ENCODE results near the gene GRIN3B.

GRCh38 chr19:991174-991931 lies 8.9 kb upstream of the GRIN3B start:
- TF ChIP-seq, protein P1, sequence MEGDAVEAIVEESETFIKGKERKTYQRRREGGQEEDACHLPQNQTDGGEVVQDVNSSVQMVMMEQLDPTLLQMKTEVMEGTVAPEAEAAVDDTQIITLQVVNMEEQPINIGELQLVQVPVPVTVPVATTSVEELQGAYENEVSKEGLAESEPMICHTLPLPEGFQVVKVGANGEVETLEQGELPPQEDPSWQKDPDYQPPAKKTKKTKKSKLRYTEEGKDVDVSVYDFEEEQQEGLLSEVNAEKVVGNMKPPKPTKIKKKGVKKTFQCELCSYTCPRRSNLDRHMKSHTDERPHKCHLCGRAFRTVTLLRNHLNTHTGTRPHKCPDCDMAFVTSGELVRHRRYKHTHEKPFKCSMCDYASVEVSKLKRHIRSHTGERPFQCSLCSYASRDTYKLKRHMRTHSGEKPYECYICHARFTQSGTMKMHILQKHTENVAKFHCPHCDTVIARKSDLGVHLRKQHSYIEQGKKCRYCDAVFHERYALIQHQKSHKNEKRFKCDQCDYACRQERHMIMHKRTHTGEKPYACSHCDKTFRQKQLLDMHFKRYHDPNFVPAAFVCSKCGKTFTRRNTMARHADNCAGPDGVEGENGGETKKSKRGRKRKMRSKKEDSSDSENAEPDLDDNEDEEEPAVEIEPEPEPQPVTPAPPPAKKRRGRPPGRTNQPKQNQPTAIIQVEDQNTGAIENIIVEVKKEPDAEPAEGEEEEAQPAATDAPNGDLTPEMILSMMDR (IDR thresholded peaks at IDR 0.05 in 2 of 3, conservative IDR thresholded peaks at IDR 0.05 in 1 of 3; ENCODE audit: insufficient read depth in 2 of 3, low read depth in 1 of 3, low read length in 3 of 3): no peak
- TF ChIP-seq GTF3C2 (IDR thresholded peaks at IDR 0.05; ENCODE audit: borderline replicate concordance, extremely low read depth, insufficient read length): no peak
- TF ChIP-seq ZNF668 (CRISPR knock-in tag; IDR thresholded peaks at IDR 0.05): no peak
- TF ChIP-seq, protein P2, sequence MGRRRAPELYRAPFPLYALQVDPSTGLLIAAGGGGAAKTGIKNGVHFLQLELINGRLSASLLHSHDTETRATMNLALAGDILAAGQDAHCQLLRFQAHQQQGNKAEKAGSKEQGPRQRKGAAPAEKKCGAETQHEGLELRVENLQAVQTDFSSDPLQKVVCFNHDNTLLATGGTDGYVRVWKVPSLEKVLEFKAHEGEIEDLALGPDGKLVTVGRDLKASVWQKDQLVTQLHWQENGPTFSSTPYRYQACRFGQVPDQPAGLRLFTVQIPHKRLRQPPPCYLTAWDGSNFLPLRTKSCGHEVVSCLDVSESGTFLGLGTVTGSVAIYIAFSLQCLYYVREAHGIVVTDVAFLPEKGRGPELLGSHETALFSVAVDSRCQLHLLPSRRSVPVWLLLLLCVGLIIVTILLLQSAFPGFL (CRISPR knock-in tag; IDR thresholded peaks at IDR 0.05): no peak
- TF ChIP-seq E2F1 (CRISPR knock-in tag; IDR thresholded peaks at IDR 0.05): no peak
- TF ChIP-seq CHAMP1 (IDR thresholded peaks at IDR 0.05): no peak
- TF ChIP-seq, protein P3, sequence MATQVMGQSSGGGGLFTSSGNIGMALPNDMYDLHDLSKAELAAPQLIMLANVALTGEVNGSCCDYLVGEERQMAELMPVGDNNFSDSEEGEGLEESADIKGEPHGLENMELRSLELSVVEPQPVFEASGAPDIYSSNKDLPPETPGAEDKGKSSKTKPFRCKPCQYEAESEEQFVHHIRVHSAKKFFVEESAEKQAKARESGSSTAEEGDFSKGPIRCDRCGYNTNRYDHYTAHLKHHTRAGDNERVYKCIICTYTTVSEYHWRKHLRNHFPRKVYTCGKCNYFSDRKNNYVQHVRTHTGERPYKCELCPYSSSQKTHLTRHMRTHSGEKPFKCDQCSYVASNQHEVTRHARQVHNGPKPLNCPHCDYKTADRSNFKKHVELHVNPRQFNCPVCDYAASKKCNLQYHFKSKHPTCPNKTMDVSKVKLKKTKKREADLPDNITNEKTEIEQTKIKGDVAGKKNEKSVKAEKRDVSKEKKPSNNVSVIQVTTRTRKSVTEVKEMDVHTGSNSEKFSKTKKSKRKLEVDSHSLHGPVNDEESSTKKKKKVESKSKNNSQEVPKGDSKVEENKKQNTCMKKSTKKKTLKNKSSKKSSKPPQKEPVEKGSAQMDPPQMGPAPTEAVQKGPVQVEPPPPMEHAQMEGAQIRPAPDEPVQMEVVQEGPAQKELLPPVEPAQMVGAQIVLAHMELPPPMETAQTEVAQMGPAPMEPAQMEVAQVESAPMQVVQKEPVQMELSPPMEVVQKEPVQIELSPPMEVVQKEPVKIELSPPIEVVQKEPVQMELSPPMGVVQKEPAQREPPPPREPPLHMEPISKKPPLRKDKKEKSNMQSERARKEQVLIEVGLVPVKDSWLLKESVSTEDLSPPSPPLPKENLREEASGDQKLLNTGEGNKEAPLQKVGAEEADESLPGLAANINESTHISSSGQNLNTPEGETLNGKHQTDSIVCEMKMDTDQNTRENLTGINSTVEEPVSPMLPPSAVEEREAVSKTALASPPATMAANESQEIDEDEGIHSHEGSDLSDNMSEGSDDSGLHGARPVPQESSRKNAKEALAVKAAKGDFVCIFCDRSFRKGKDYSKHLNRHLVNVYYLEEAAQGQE (IDR thresholded peaks at IDR 0.05; ENCODE audit: borderline replicate concordance): no peak
- TF ChIP-seq, protein P3 (CRISPR knock-in tag; IDR thresholded peaks at IDR 0.05; ENCODE audit: low read depth): no peak
- TF ChIP-seq, protein P4, sequence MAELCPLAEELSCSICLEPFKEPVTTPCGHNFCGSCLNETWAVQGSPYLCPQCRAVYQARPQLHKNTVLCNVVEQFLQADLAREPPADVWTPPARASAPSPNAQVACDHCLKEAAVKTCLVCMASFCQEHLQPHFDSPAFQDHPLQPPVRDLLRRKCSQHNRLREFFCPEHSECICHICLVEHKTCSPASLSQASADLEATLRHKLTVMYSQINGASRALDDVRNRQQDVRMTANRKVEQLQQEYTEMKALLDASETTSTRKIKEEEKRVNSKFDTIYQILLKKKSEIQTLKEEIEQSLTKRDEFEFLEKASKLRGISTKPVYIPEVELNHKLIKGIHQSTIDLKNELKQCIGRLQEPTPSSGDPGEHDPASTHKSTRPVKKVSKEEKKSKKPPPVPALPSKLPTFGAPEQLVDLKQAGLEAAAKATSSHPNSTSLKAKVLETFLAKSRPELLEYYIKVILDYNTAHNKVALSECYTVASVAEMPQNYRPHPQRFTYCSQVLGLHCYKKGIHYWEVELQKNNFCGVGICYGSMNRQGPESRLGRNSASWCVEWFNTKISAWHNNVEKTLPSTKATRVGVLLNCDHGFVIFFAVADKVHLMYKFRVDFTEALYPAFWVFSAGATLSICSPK (IDR thresholded peaks at IDR 0.05; ENCODE audit: borderline replicate concordance): no peak

All from K562 (cell line).